HepG2 (cell line): ENCODE results near the gene IFNAR2. TPM values are rescaled to one million over a fixed set of nuclear protein-coding genes. Genes with fewer than 3 reads are reported as not detected.

Experiments used
- ATF7-NPFF ChIP-seq: sonication (generic); formaldehyde crosslinking; IDR thresholded peaks from 2 replicates; pipeline ENCODE4 v1.8.1; 2023; ENCODE audit warnings: mild to moderate bottlenecking, low read depth, missing genetic modification reagents, moderate library complexity
- HIVEP1 ChIP-seq: sonication (generic); formaldehyde crosslinking; IDR thresholded peaks from 2 replicates; pipeline ENCODE4 v1.4.0; 2020; ENCODE audit warnings: mild to moderate bottlenecking, missing genetic modification reagents
- HNRNPLL ChIP-seq: fragments of 200-400 bp; formaldehyde crosslinking; IDR thresholded peaks from 2 replicates; pipeline ENCODE4 v1.6.1; 2017; ENCODE audit warnings: mild to moderate bottlenecking, low read depth, low read length; ENCODE audit not compliant: poor library complexity, severe bottlenecking
- MED13 ChIP-seq: sonication (generic); formaldehyde crosslinking; IDR thresholded peaks from 2 replicates; pipeline ENCODE4 v1.5.0; 2020; ENCODE audit warnings: missing genetic modification reagents
- MYPOP ChIP-seq: sonication (generic); formaldehyde crosslinking; IDR thresholded peaks from 2 replicates; pipeline ENCODE4 v1.8.1; 2023; ENCODE audit warnings: mild to moderate bottlenecking, moderate library complexity, missing genetic modification reagents
- THAP11 ChIP-seq: IDR thresholded peaks from 2 replicates; pipeline ENCODE4 v1.6.1; 2016; ENCODE audit warnings: missing biosample characterization, missing genetic modification reagents
- TOPORS ChIP-seq: sonication (generic); formaldehyde crosslinking; IDR thresholded peaks from 2 replicates; pipeline ENCODE4 v1.8.0; 2023; ENCODE audit warnings: mild to moderate bottlenecking, missing genetic modification reagents
- XRCC5 ChIP-seq: fragments of 200-400 bp; formaldehyde crosslinking; optimal IDR thresholded peaks from 2 replicates; pipeline ENCODE3; 2017; ENCODE audit warnings: mild to moderate bottlenecking, low read length
- ZFP82 ChIP-seq: sonication (generic); formaldehyde crosslinking; IDR thresholded peaks from 2 replicates; pipeline ENCODE4 v1.5.1; 2020; ENCODE audit warnings: mild to moderate bottlenecking, missing genetic modification reagents, borderline replicate concordance
- ZFX ChIP-seq: sonication (generic); formaldehyde crosslinking; IDR thresholded peaks from 2 replicates; pipeline ENCODE4 v1.4.0; 2020; ENCODE audit warnings: mild to moderate bottlenecking, low read depth, missing genetic modification reagents, moderate library complexity
- ZNF232 ChIP-seq: sonication (generic); formaldehyde crosslinking; IDR thresholded peaks from 2 replicates; pipeline ENCODE4 v1.4.0; 2020; ENCODE audit warnings: missing genetic modification reagents, borderline replicate concordance
- ZNF274 ChIP-seq: sonication (generic); formaldehyde crosslinking; IDR thresholded peaks from 2 replicates; pipeline ENCODE4 v1.5.1; 2020; ENCODE audit warnings: mild to moderate bottlenecking, missing genetic modification reagents
- ZNF564 ChIP-seq: sonication (generic); formaldehyde crosslinking; IDR thresholded peaks from 2 replicates; pipeline ENCODE4 v1.8.1; 2023; ENCODE audit warnings: mild to moderate bottlenecking, missing genetic modification reagents
- ZNF652 ChIP-seq: IDR thresholded peaks from 2 replicates; pipeline ENCODE4 v1.6.1; 2016; ENCODE audit warnings: low read depth, borderline replicate concordance
- polyA plus RNA-seq, 8 experiments: library from polyadenylated mRNA; depleted of rRNA in 3 of 8; stranded (reverse) in 7 of 8; unstranded in 1 of 8; fragments of >200 nt; fragmentation: Illumina TruSeq in 4 of 8; extraction: Trizol in 4 of 8; gene quantifications; 2 replicates each; pipeline versions ENCODE4 v1.2.1 to v1.2.3, GENCODE V29; 2011 to 2016; ENCODE audit warnings: low read depth in 4 of 8, missing spikeins in 1 of 8, mixed read lengths in 1 of 8; ENCODE audit not compliant: insufficient read depth in 1 of 8
- total RNA-seq, 5 experiments: library from RNA; depleted of rRNA; stranded (reverse); fragments of >200 nt; fragmentation: Illumina TruSeq; extraction: Trizol; gene quantifications; 2 replicates each; pipeline ENCODE4 v1.2.3, GENCODE V29; 2016; ENCODE audit warnings: low read depth in 1 of 5
- TF ChIP-seq, protein P1 (sequence below): sonication (generic); formaldehyde crosslinking; IDR thresholded peaks from 2 replicates; pipeline ENCODE4 v1.4.0; 2020; ENCODE audit warnings: mild to moderate bottlenecking, missing genetic modification reagents
- TF ChIP-seq, protein P2 (sequence below): sonication (generic); formaldehyde crosslinking; IDR thresholded peaks from 2 replicates; pipeline ENCODE4 v1.5.0; 2020; ENCODE audit warnings: missing genetic modification reagents
- TF ChIP-seq, protein P3 (sequence below): sonication (generic); formaldehyde crosslinking; IDR thresholded peaks from 2 replicates; pipeline ENCODE4 v1.4.0; 2020; ENCODE audit warnings: missing genetic modification reagents

Gene IFNAR2
- total and polyA plus RNA-seq, 2 of the 13 experiments (the other 11 are each of a cell fraction or from before 2014, with no cell fraction given), result 5.1 to 24.1 TPM

- TF ChIP-seq, protein P1, sequence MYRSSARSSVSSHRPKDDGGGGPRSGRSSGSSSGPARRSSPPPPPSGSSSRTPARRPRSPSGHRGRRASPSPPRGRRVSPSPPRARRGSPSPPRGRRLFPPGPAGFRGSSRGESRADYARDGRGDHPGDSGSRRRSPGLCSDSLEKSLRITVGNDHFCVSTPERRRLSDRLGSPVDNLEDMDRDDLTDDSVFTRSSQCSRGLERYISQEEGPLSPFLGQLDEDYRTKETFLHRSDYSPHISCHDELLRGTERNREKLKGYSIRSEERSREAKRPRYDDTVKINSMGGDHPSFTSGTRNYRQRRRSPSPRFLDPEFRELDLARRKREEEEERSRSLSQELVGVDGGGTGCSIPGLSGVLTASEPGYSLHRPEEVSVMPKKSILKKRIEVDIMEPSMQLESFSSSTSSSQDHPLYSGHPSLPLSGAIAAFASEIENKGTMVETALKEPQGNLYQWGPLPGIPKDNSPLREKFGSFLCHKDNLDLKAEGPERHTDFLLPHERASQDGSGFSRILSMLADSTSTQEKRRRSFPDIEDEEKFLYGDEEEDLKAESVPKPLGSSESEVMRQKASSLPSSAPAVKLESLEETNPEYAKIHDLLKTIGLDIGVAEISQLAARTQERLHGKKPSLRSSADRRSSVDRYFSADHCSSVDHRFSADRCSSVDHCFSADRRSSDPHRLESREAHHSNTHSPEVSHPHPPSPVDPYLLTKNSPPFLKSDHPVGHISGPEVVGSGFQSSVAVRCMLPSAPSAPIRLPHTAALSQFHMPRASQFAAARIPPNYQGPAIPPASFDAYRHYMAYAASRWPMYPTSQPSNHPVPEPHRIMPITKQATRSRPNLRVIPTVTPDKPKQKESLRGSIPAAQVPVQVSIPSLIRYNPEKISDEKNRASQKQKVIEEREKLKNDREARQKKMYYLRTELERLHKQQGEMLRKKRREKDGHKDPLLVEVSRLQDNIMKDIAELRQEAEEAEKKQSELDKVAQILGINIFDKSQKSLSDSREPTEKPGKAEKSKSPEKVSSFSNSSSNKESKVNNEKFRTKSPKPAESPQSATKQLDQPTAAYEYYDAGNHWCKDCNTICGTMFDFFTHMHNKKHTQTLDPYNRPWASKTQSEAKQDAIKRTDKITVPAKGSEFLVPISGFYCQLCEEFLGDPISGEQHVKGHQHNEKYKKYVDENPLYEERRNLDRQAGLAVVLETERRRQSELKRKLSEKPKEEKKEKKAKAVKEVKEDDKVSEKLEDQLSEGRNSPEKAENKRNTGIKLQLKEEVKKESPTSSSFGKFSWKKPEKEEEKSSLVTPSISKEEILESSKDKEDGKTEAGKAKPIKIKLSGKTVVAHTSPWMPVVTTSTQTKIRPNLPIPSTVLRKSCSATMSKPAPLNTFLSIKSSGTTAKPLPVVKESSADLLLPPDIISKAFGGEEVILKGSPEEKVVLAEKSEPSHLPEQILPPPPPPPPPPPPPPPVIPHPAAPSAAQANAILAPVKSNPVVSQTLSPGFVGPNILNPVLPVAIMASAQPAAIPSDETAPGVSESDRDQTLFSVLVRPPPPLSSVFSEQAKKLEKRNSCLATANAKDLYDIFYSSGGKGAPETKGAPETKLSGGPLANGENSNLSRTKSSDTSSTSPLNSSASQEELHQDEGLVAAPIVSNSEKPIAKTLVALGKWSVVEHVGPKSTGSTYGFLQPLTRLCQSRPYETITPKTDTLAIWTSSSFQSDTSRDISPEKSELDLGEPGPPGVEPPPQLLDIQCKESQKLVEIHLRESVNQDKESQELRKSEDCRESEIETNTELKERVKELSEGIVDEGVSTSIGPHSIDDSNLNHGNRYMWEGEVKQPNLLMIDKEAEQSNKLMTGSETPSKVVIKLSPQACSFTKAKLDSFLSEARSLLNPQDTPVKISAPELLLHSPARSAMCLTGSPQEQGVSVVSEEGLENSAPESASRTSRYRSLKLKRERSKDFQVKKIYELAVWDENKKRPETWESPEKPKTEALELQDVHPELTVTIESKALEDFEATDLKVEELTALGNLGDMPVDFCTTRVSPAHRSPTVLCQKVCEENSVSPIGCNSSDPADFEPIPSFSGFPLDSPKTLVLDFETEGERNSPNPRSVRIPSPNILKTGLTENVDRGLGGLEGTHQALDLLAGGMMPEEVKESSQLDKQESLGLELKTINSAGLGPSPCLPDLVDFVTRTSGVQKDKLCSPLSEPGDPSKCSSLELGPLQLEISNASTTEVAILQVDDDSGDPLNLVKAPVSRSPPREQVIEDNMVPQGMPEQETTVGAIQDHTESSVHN (CRISPR knock-in tag), result no peak
- TF ChIP-seq, protein P2, sequence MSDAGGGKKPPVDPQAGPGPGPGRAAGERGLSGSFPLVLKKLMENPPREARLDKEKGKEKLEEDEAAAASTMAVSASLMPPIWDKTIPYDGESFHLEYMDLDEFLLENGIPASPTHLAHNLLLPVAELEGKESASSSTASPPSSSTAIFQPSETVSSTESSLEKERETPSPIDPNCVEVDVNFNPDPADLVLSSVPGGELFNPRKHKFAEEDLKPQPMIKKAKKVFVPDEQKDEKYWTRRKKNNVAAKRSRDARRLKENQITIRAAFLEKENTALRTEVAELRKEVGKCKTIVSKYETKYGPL (CRISPR knock-in tag), result no peak
- TF ChIP-seq MED13 (no peak), ZNF232 (CRISPR knock-in tag) (no peak), ATF7-NPFF (CRISPR knock-in tag) (no peak), THAP11 (CRISPR knock-in tag) (no peak), HIVEP1 (no peak), ZNF564 (CRISPR knock-in tag) (no peak), ZFX (peak; percentile 87), ZNF274 (CRISPR knock-in tag) (no peak), HNRNPLL (no peak), ZNF652 (CRISPR knock-in tag) (no peak), MYPOP (no peak), XRCC5 (no peak), TOPORS (CRISPR knock-in tag) (no peak), ZFP82 (CRISPR knock-in tag) (no peak)
- TF ChIP-seq, protein P3, sequence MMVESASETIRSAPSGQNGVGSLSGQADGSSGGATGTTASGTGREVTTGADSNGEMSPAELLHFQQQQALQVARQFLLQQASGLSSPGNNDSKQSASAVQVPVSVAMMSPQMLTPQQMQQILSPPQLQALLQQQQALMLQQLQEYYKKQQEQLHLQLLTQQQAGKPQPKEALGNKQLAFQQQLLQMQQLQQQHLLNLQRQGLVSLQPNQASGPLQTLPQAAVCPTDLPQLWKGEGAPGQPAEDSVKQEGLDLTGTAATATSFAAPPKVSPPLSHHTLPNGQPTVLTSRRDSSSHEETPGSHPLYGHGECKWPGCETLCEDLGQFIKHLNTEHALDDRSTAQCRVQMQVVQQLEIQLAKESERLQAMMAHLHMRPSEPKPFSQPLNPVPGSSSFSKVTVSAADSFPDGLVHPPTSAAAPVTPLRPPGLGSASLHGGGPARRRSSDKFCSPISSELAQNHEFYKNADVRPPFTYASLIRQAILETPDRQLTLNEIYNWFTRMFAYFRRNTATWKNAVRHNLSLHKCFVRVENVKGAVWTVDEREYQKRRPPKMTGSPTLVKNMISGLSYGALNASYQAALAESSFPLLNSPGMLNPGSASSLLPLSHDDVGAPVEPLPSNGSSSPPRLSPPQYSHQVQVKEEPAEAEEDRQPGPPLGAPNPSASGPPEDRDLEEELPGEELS (CRISPR knock-in tag), result no peak
Observed at GRCh38 chr21:33245289-33245918, 15.7 kb downstream of the IFNAR2 start (continued).
